Mesendoderm (in vitro differentiated cells): Measurements from ENCODE around the gene FBXO5.
"Not testable (repeated sequence)": the region's sequence is repeated elsewhere in the genome, so short reads cannot be mapped to it uniquely, and the experiment has no call there.

Experiments
- DNase-seq: peaks from one replicate; pipeline ENCODE4 v3.0.0; 2013
- H2AK5ac ChIP-seq: 2 replicates; pipeline ENCODE4 v1.6.1; 2013; ENCODE audit warnings: low read length, inconsistent platforms
- H2BK120ac ChIP-seq: 2 replicates; pipeline ENCODE4 v1.6.1; 2013; ENCODE audit warnings: low read depth, mild to moderate bottlenecking, low read length, moderate library complexity, mixed read lengths
- H2BK15ac ChIP-seq: replicated peaks from 2 replicates; pipeline ENCODE4 v1.6.1; 2013; ENCODE audit warnings: low read depth, mild to moderate bottlenecking, moderate library complexity
- H2BK5ac ChIP-seq: 2 replicates; pipeline ENCODE4 v1.6.1; 2013; ENCODE audit warnings: low read length, inconsistent platforms
- H3K18ac ChIP-seq: 2 replicates; pipeline ENCODE4 v1.6.1; 2013; ENCODE audit warnings: mild to moderate bottlenecking, low read length, mixed read lengths
- H3K23ac ChIP-seq: one replicate; pipeline ENCODE4 v1.6.1; 2013; ENCODE audit warnings: low read length
- H3K27ac ChIP-seq: 2 replicates; pipeline ENCODE4 v1.5.1; 2013; ENCODE audit warnings: low read depth, mild to moderate bottlenecking, inconsistent platforms, low read length, moderate library complexity
- H3K27me3 ChIP-seq: 2 replicates; pipeline ENCODE4 v1.6.1; 2013; ENCODE audit warnings: low read length, control low read depth, mild to moderate bottlenecking, inconsistent platforms; ENCODE audit not compliant: insufficient read depth, poor library complexity
- H3K36me3 ChIP-seq: 2 replicates; pipeline ENCODE4 v1.6.1; 2013; ENCODE audit warnings: low read length, inconsistent platforms; ENCODE audit not compliant: control insufficient read depth, insufficient read depth
- H3K4ac ChIP-seq: one replicate; pipeline ENCODE4 v1.6.1; 2013; ENCODE audit warnings: low read depth, mild to moderate bottlenecking, low read length, moderate library complexity
- H3K4me1 ChIP-seq: 2 replicates; pipeline ENCODE4 v1.6.1; 2013; ENCODE audit warnings: low read depth, low read length, inconsistent platforms; ENCODE audit not compliant: control insufficient read depth
- H3K4me2 ChIP-seq: 2 replicates; pipeline ENCODE4 v1.6.1; 2013; ENCODE audit warnings: low read length
- H3K4me3 ChIP-seq: 2 replicates; pipeline ENCODE4 v1.5.1; 2013; ENCODE audit warnings: mild to moderate bottlenecking, low read length
- H3K56ac ChIP-seq: one replicate; pipeline ENCODE4 v1.6.1; 2013; ENCODE audit warnings: low read length
- H3K79me1 ChIP-seq: 2 replicates; pipeline ENCODE4 v1.6.1; 2013; ENCODE audit warnings: low read length, inconsistent platforms
- H3K79me2 ChIP-seq: 2 replicates; pipeline ENCODE4 v1.6.1; 2013; ENCODE audit warnings: mild to moderate bottlenecking, low read length; ENCODE audit not compliant: control insufficient read depth, insufficient read depth
- H3K9ac ChIP-seq: 2 replicates; pipeline ENCODE4 v1.6.1; 2013; ENCODE audit warnings: low read length, inconsistent platforms
- H4K5ac ChIP-seq: one replicate; pipeline ENCODE4 v1.6.1; 2013; ENCODE audit warnings: low read length
- H4K8ac ChIP-seq: one replicate; pipeline ENCODE4 v1.6.1; 2013; ENCODE audit warnings: low read depth, mild to moderate bottlenecking, control low read depth, low read length, moderate library complexity
- WGBS: extraction: QIAGEN DNeasy Blood & Tissue Kit; methylation state at CpG from one replicate; pipeline ENCODE4 v1.1.7; 2013; ENCODE audit warnings: low lambda C conversion rate, missing lambda C conversion rate; ENCODE audit not compliant: insufficient coverage; ENCODE audit errors: extremely low coverage; 5-methylcytosine and 5-hydroxymethylcytosine counted together

The FBXO5 gene

DNA sequence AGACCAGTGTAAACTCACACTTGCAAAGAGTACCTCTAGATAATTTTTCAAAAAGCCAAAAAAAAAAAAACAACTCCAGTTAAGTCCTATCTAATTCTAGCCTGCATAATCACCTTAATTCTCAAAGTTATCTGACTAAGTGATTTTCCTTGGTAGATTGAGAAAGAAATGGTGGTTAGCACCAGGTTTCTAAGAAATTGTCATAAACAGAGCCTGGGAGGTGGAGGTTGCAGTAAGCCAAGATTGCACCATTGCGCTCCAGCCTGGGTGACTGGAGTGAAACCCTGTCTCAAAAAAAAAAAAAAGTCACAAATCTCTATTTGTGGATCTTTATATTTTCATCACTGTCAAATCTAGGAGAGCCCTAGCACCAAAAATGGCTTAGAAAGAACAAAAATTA is 8.9 kb downstream of the FBXO5 start:
- Histone ChIP-seq H3K27ac (no peak overlapping the region), H4K5ac (no peak overlapping the region), H2AK5ac (no peak overlapping the region), H2BK15ac (no peak overlapping the region), H3K4ac (no peak overlapping the region), H3K4me1 (no peaks in the 10 kb centered on the region), H3K4me2 (no peak overlapping the region), H2BK5ac (no peak overlapping the region), H3K9ac (no peak overlapping the region), H3K4me3 (no peak overlapping the region), H3K56ac (no peak overlapping the region), H2BK120ac (no peak overlapping the region), H3K23ac (no peak overlapping the region), H4K8ac (no peak overlapping the region), H3K36me3 (peaks cover 9% of the 10 kb centered on the region), H3K18ac (no peak overlapping the region), H3K27me3 (no peaks in the 10 kb centered on the region), H3K79me1 (peaks cover 2% of the 10 kb centered on the region), H3K79me2 (peaks cover 55% of the 10 kb centered on the region)
- WGBS, result no CpG with 5 or more reads among the region's 1 CpG
- DNase-seq, result no peak

DNA sequence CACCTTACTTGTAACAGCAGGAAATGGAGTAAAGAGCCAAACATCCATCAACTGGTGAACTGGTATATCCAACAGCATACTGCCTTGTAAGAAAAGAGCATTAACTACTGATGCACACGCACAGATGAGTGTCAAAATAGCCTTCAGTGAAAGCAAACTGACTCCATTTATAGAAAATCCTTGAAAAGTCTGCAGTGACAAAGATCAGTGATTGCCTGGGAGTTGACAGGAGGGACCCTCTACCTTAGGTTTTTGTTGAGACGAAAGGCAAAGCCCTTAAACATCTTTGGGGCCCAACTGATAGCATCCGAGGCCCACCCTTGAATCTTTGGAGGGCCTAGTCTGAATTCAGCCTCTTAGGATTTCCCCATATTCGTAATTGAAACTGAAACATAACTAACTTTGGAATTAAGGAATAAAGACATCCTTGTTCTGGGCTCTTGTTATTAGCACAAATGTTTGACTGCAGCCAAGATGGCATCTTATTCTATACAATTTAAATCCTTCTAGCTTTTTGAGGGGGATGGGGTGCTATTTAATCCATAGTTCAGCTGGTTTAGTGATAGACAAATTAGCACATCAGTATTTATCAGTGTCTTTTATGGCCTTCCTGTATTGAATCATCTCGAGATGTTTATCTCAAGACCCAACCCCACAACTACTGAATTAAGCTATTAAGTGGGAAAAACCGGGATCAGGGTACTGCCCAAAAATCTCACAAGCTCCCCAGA is 13.0 kb downstream of the FBXO5 start:
- Histone ChIP-seq H3K4me3 (no peak overlapping the region), H3K56ac (no peak overlapping the region), H4K5ac (no peak overlapping the region), H3K9ac (no peak overlapping the region), H4K8ac (no peak overlapping the region), H2BK120ac (no peak overlapping the region), H3K4me2 (no peak overlapping the region), H2AK5ac (no peak overlapping the region), H3K79me2 (peaks cover 18% of the 10 kb centered on the region), H3K27me3 (no peaks in the 10 kb centered on the region), H3K23ac (no peak overlapping the region), H3K36me3 (peaks cover 7% of the 10 kb centered on the region), H3K79me1 (peaks cover 2% of the 10 kb centered on the region), H3K4me1 (no peaks in the 10 kb centered on the region), H3K4ac (no peak overlapping the region), H3K18ac (no peak overlapping the region), H2BK15ac (no peak overlapping the region), H3K27ac (no peak overlapping the region), H2BK5ac (no peak overlapping the region)
- no CpG with 5 or more reads among the region's 6 CpGs for WGBS
- no peak for DNase-seq

DNA sequence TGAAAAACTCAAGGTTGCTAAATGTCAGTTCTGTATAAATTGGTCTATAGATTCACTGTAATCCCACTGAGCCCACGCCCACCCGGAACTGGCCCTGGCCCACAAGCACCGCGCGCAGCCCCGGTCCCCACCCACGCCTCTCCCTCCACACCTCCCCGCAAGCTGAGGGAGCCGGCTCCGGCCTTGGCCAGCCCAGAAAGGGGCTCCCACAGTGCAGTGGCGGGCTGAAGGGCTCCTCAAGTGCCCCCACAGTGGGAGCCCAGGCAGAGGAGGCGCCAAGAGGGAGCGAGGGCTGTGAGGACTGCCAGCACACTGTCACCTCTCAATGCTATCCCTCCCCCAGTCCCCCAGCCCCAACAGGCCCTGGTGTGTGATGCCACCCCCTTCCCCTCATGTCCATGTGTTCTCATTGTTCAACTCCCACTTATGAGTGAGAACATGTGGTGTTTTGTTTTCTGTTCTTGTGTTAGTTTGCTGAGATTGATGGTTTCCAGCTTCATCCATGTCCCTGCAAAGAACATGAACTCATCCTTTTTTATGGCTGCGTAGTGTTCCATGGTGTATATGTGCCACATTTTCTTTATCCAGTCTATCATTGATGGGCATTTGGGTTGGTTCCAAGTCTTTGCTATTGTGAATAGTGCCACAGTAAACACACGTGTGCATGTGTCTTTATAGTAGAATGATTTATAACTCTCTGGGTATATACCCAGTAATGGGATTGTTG is 16.5 kb downstream of the FBXO5 start:
- H3K4me1 ChIP-seq, H3K4me3 ChIP-seq, H2BK120ac ChIP-seq, H3K79me1 ChIP-seq, DNase-seq, H4K5ac ChIP-seq, H3K56ac ChIP-seq, H3K18ac ChIP-seq, H3K9ac ChIP-seq, H3K4ac ChIP-seq, H2BK5ac ChIP-seq, H3K23ac ChIP-seq, H4K8ac ChIP-seq, H3K27me3 ChIP-seq, H3K4me2 ChIP-seq, H3K79me2 ChIP-seq, H2BK15ac ChIP-seq, H3K36me3 ChIP-seq, H3K27ac ChIP-seq, H2AK5ac ChIP-seq: not testable (repeated sequence)
- WGBS, result no CpG with 5 or more reads among the region's 15 CpGs

DNA sequence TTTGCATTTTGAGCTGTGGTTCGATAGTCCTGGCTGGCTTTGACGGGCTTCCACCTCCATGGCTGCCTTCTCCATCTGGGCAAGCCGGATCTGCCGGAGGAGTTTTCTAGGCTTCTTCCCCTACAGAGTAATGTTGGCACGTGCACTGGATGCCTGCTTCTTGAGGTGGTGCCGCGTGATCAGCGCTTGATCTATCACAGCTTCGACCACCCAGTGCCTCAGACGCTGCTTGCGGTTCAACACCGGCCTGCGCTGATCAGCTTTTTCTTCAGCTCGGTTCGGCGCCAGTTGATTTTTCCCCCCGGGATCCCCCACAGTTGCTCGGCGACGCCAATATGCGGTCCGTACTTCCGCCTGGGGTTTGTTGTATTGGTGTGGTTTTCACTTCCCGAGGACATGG is 23.5 kb downstream of the FBXO5 start:
- H4K5ac ChIP-seq, result no peak overlapping the region
- no peak overlapping the region for H3K56ac ChIP-seq
- H3K36me3 ChIP-seq, result no peaks in the 10 kb centered on the region
- H3K27me3 ChIP-seq, result no peaks in the 10 kb centered on the region
- no peak overlapping the region for H3K18ac ChIP-seq
- H3K4me3 ChIP-seq, result no peak overlapping the region
- H3K4ac ChIP-seq, result no peak overlapping the region
- H4K8ac ChIP-seq, result no peak overlapping the region
- no peak for DNase-seq
- H2BK15ac ChIP-seq, result no peak overlapping the region
- H3K4me2 ChIP-seq, result no peak overlapping the region
- no peak overlapping the region for H3K9ac ChIP-seq
- H2BK120ac ChIP-seq, result no peak overlapping the region
- no peaks in the 10 kb centered on the region for H3K79me1 ChIP-seq
- WGBS, result no CpG with 5 or more reads among the region's 24 CpGs
- H3K79me2 ChIP-seq, result no peaks in the 10 kb centered on the region
- no peaks in the 10 kb centered on the region for H3K4me1 ChIP-seq
- H2BK5ac ChIP-seq, result no peak overlapping the region
- no peak overlapping the region for H2AK5ac ChIP-seq
- no peak overlapping the region for H3K27ac ChIP-seq
- no peak overlapping the region for H3K23ac ChIP-seq

DNA sequence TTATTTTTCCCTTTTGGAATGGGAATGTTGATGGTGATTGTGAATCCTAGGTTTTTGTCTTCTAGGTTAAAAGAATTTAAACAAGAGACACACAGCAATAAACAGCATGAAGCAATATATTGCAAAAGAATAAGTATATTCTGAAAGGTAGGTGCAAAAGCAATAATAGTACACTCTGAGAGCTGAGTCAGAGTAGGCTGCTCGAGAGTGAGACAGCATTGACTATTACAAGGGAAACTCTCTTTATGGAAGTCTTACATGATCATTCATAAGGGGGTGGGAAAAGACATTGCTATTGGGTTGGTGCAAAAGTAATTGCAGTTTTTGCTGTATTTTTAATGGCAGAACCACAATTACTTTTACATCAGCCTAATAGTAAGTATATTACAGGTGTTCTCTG is 25.0 kb downstream of the FBXO5 start:
- no peak for DNase-seq
- H3K18ac ChIP-seq, result no peak overlapping the region
- H3K23ac ChIP-seq, result no peak overlapping the region
- H3K27me3 ChIP-seq, result no peaks in the 10 kb centered on the region
- no peak overlapping the region for H2AK5ac ChIP-seq
- no peak overlapping the region for H2BK15ac ChIP-seq
- H3K36me3 ChIP-seq, result no peaks in the 10 kb centered on the region
- no peak overlapping the region for H2BK120ac ChIP-seq
- H4K8ac ChIP-seq, result no peak overlapping the region
- H3K4me3 ChIP-seq, result no peak overlapping the region
- no peaks in the 10 kb centered on the region for H3K79me1 ChIP-seq
- H3K56ac ChIP-seq, result no peak overlapping the region
- no peak overlapping the region for H3K27ac ChIP-seq
- WGBS, result no CpG with 5 or more reads among the region's 1 CpG
- H4K5ac ChIP-seq, result no peak overlapping the region
- H3K4me2 ChIP-seq, result no peak overlapping the region
- no peaks in the 10 kb centered on the region for H3K79me2 ChIP-seq
- H3K9ac ChIP-seq, result no peak overlapping the region
- H2BK5ac ChIP-seq, result no peak overlapping the region
- H3K4me1 ChIP-seq, result no peaks in the 10 kb centered on the region
- no peak overlapping the region for H3K4ac ChIP-seq
